Cardiac fibroblast (primary cell): Measurements from ENCODE around the gene MAB21L1.

Experiments
- DNase-seq, 2 donors: peaks; one replicate each; pipeline versions ENCODE4 v3.0.0 to v3.0.0-alpha.2; 2010; ENCODE audit warnings: low read depth in 2 of 2
- H3K4me3 ChIP-seq, 2 donors: replicated peaks in 1 of 2; 1 replicate in 1 of 2; 2 replicates in 1 of 2; pipeline ENCODE4 v1.5.1; 2011; ENCODE audit warnings: low read depth in 2 of 2, low read length in 2 of 2, mild to moderate bottlenecking in 2 of 2, moderate library complexity in 1 of 2
- CTCF ChIP-seq: IDR thresholded peaks from one replicate; pipeline ENCODE4 v1.5.1; 2011; ENCODE audit warnings: low read depth, mild to moderate bottlenecking, low read length, inconsistent platforms

Gene MAB21L1

GRCh38 chr13:35502456-35502855 lies 26.0 kb upstream of the MAB21L1 start:
- H3K4me3 ChIP-seq: no peak overlapping the region
- DNase-seq: no peak
- no peak for TF ChIP-seq CTCF

- TF ChIP-seq CTCF: no peak
Observed at GRCh38 chr13:35501661-35502235, 25.3 kb upstream of the MAB21L1 start.

GRCh38 chr13:35500144-35500543 lies 23.7 kb upstream of the MAB21L1 start:
- DNase-seq: no peak
- no peak overlapping the region for H3K4me3 ChIP-seq
- no peak for TF ChIP-seq CTCF

More at GRCh38 chr13:35501661-35502235, 25.3 kb upstream of the MAB21L1 start:
- H3K4me3 ChIP-seq: no peak overlapping the region
- no peak for DNase-seq

- H3K4me3 ChIP-seq: no peak overlapping the region
- TF ChIP-seq CTCF: no peak
- DNase-seq: no peak
Observed at GRCh38 chr13:35499676-35500075, 23.2 kb upstream of the MAB21L1 start.

GRCh38 chr13:35499196-35499662 lies 22.7 kb upstream of the MAB21L1 start:
- TF ChIP-seq CTCF: no peak
- DNase-seq: no peak
- no peak overlapping the region for H3K4me3 ChIP-seq

GRCh38 chr13:35498231-35498630 lies 21.7 kb upstream of the MAB21L1 start:
- no peak overlapping the region for H3K4me3 ChIP-seq
- DNase-seq: no peak
- no peak for TF ChIP-seq CTCF
